Measurements from ENCODE around the gene S100A9. TPM values are rescaled to one million over a fixed set of nuclear protein-coding genes. Genes with fewer than 3 reads are reported as not detected.

Gene S100A9
- total and polyA plus RNA-seq, 2 of the 8 experiments (the other 6 are each of a cell fraction or from before 2014, with no cell fraction given): not detected

GRCh38 chr1:153354515-153355193, 3.0 kb upstream of the S100A9 start:
- no peak overlapping the region for H2BK15ac ChIP-seq (ENCODE audit: low read length)
- no peak for TF ChIP-seq NRF1 (IDR thresholded peaks at IDR 0.05; ENCODE audit: low read depth, low read length)
- no peak for TF ChIP-seq CEBPB (IDR thresholded peaks at IDR 0.05; ENCODE audit: low read depth, low read length)
- TF ChIP-seq KDM5A (IDR thresholded peaks at IDR 0.05; ENCODE audit: low read length): no peak
- no peak for TF ChIP-seq NANOG (IDR thresholded peaks at IDR 0.05; ENCODE audit: insufficient read depth, low read depth, low read length, poor library complexity, severe bottlenecking)
- TF ChIP-seq CTBP2 (IDR thresholded peaks at IDR 0.05; ENCODE audit: borderline replicate concordance, insufficient read depth, insufficient read length, low read length): no peak
- TF ChIP-seq RBBP5 (IDR thresholded peaks at IDR 0.05; ENCODE audit: borderline replicate concordance, low read depth, low read length): no peak
- no peak for TF ChIP-seq TAF7 (optimal IDR thresholded peaks at IDR 0.05; ENCODE audit: borderline replicate concordance, low read depth, low read length)
- H3K27ac ChIP-seq (ENCODE audit: low read depth, low read length): no peak overlapping the region
- H3K23me2 ChIP-seq (ENCODE audit: low read depth, low read length): no peaks in the 10 kb centered on the region
- H2BK120ac ChIP-seq (replicated peaks; ENCODE audit: low read depth, low read length): no peak overlapping the region
- H2BK5ac ChIP-seq (ENCODE audit: low read depth, low read length): no peak overlapping the region; the same call in 1 of the 2 replicates
- H3K4ac ChIP-seq (replicated peaks; ENCODE audit: insufficient read length, low read depth, low read length): no peak overlapping the region
- CTCF ChIA-PET (ENCODE audit: partially characterized antibody): interaction anchor here (0.6 to 8.5 kb wide), 70 partner anchors 8 to 1479 kb away, joined by 3 to 360 read pairs (median 4); partner anchors contain the start of genes PGLYRP3, S100A1, S100A13 and S100A4
- FAIRE-seq (no peak), DNase-seq (ENCODE audit: low read depth in 1 of 2, low spot score in 2 of 2) (no peak)
- H3K23ac ChIP-seq (ENCODE audit: insufficient read length): no peak overlapping the region
- no peak overlapping the region for H2AK5ac ChIP-seq (ENCODE audit: low read depth, low read length)
- no peak overlapping the region for H3K4me2 ChIP-seq (ENCODE audit: insufficient read depth in 1 of 2, low read depth in 2 of 2, low read length in 2 of 2)
- no peak overlapping the region for H3K9ac ChIP-seq (replicated peaks in 1 of 4; ENCODE audit: extremely low read depth in 1 of 4, low read depth in 3 of 4, low read length in 3 of 4)
- no peaks in the 10 kb centered on the region; a peak in 1 of 7 replicates for H3K4me1 ChIP-seq (replicated peaks in 1 of 4; ENCODE audit: control insufficient read depth in 3 of 4, insufficient read depth in 4 of 4, low read length in 3 of 4)
- H3K36me3 ChIP-seq (ENCODE audit: control insufficient read depth in 2 of 4, insufficient read depth in 4 of 4, low read length in 3 of 4): no peaks in the 10 kb centered on the region
- no peak overlapping the region for H4K91ac ChIP-seq (replicated peaks; ENCODE audit: insufficient read length, low read length)
- no peaks in the 10 kb centered on the region for H3K79me2 ChIP-seq (ENCODE audit: control insufficient read depth in 1 of 2, insufficient read depth in 2 of 2, low read length in 2 of 2)
- H2BK12ac ChIP-seq (ENCODE audit: low read depth, low read length): no peak overlapping the region
- no peak overlapping the region for H4K8ac ChIP-seq (ENCODE audit: extremely low read depth, insufficient read depth, low read length)
- WGBS, 2 experiments (ENCODE audit: extremely low coverage in 1 of 2, insufficient coverage in 1 of 2, insufficient read length in 1 of 2, insufficient replicate concordance in 2 of 2, low coverage in 1 of 2, low lambda C conversion rate in 2 of 2, missing lambda C conversion rate in 1 of 2): 87% methylated on average over 8 of the region's 8 CpGs; no CpG with 5 or more reads in 1 of the 2 experiments
- no peaks in the 10 kb centered on the region for H3K27me3 ChIP-seq (replicated peaks in 1 of 4; ENCODE audit: control insufficient read depth in 3 of 4, extremely low read depth in 1 of 4, insufficient read depth in 3 of 4, low read length in 3 of 4)
- no peak overlapping the region for H3K4me3 ChIP-seq (ENCODE audit: extremely low read depth in 1 of 4, insufficient read depth in 2 of 4, low read depth in 3 of 4, low read length in 4 of 4)
- no peak overlapping the region for H2AFZ ChIP-seq (ENCODE audit: low read length)
- no peaks in the 10 kb centered on the region for H4K20me1 ChIP-seq (replicated peaks in 1 of 2; ENCODE audit: control insufficient read depth in 1 of 2, insufficient read depth in 2 of 2, low read length in 2 of 2)
- H3K18ac ChIP-seq (ENCODE audit: extremely low read depth, low read length): no peak overlapping the region
- POLR2A ChIA-PET (ENCODE audit: partially characterized antibody): interaction anchor here (0.7 to 1.0 kb wide), 3 partner anchors 148 to 307 kb away, joined by 3 to 4 read pairs (median 3); partner anchors contain the start of gene S100A13
- no peaks in the 10 kb centered on the region for H3K79me1 ChIP-seq (ENCODE audit: low read depth, low read length)
- H2BK20ac ChIP-seq (ENCODE audit: low read length): no peak overlapping the region
- H4K5ac ChIP-seq (ENCODE audit: insufficient read length, low read depth, low read length): no peak overlapping the region
- no peak overlapping the region for H3K14ac ChIP-seq (ENCODE audit: insufficient read length)
- H3K56ac ChIP-seq (replicated peaks; ENCODE audit: insufficient read length, low read depth, low read length): no peak overlapping the region
- no peaks in the 10 kb centered on the region for H3K9me3 ChIP-seq (ENCODE audit: insufficient read depth in 2 of 2, low read depth in 1 of 2, low read length in 1 of 2)
